HUES48 (cell line): Measurements from ENCODE around the gene PTPRG.
"Not testable (repeated sequence)": the region's sequence is repeated elsewhere in the genome, so short reads cannot be mapped to it uniquely, and the experiment has no call there.

ENCODE experiments used
- H3K27ac ChIP-seq: one replicate; pipeline ENCODE4 v1.7.0; 2013; ENCODE audit warnings: low read depth, low read length, inconsistent platforms
- H3K27me3 ChIP-seq: 2 replicates; pipeline ENCODE4 v1.6.1; 2013; ENCODE audit warnings: mild to moderate bottlenecking, low read length; ENCODE audit not compliant: control insufficient read depth, insufficient read depth
- H3K36me3 ChIP-seq: 2 replicates; pipeline ENCODE4 v1.6.1; 2013; ENCODE audit warnings: low read length; ENCODE audit not compliant: control insufficient read depth, insufficient read depth
- H3K4me1 ChIP-seq: 2 replicates; pipeline ENCODE4 v1.6.1; 2013; ENCODE audit warnings: mild to moderate bottlenecking, low read length; ENCODE audit not compliant: control insufficient read depth, insufficient read depth
- H3K4me3 ChIP-seq: 2 replicates; pipeline ENCODE4 v1.5.1; 2013; ENCODE audit warnings: mild to moderate bottlenecking, low read depth, low read length
- H3K9ac ChIP-seq: 2 replicates; pipeline ENCODE4 v1.6.1; 2013; ENCODE audit warnings: mild to moderate bottlenecking, low read depth, low read length, moderate library complexity
- H3K9me3 ChIP-seq: 2 replicates; pipeline ENCODE4 v1.6.1; 2013; ENCODE audit warnings: low read length; ENCODE audit not compliant: control insufficient read depth, insufficient read depth

PTPRG gene

GRCh38 chr3:61739640-61740039, 178.3 kb downstream of the PTPRG start:
- Histone ChIP-seq H3K27me3 (no peaks in the 10 kb centered on the region), H3K4me3 (no peak overlapping the region), H3K9me3 (no peaks in the 10 kb centered on the region), H3K27ac (peak overlapping the region; percentile 12), H3K4me1 (peaks cover 31% of the 10 kb centered on the region), H3K36me3 (no peaks in the 10 kb centered on the region), H3K9ac (no peak overlapping the region)

- no peaks in the 10 kb centered on the region for H3K9me3 ChIP-seq
- no peaks in the 10 kb centered on the region for H3K27me3 ChIP-seq
- no peak overlapping the region for H3K9ac ChIP-seq
- H3K4me1 ChIP-seq: peaks cover 25% of the 10 kb centered on the region
- H3K36me3 ChIP-seq: no peaks in the 10 kb centered on the region
- H3K27ac ChIP-seq: no peak overlapping the region
- no peak overlapping the region for H3K4me3 ChIP-seq
These were observed 179.1 kb downstream of the PTPRG start for GRCh38 chr3:61740494-61740893.

DNA sequence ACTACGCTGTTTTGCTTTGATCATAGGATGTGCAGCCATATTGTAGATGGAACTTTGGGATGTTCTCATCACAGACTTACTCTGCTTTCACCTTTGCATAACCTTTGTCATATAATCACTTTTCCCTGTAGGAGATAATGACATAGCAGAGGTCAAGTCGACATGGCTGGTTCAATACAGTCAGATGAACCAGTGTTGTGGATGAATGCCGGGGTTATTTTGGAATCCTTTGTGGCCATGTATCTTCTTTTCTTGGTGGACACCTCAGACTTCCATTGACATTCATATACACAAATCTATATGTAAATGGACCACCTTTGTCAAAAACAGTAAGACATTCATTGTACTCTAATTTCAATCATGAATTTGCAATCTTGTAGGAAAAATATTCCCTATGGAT, 180.2 kb downstream of the PTPRG start:
- Histone ChIP-seq H3K27me3 (no peaks in the 10 kb centered on the region), H3K27ac (peak overlapping the region; percentile 50), H3K4me1 (peaks cover 23% of the 10 kb centered on the region), H3K9ac (no peak overlapping the region), H3K36me3 (no peaks in the 10 kb centered on the region), H3K4me3 (no peak overlapping the region), H3K9me3 (no peaks in the 10 kb centered on the region)

GRCh38 chr3:61742006-61742405, 180.6 kb downstream of the PTPRG start:
- Histone ChIP-seq H3K27me3 (no peaks in the 10 kb centered on the region), H3K9ac (no peak overlapping the region)

GRCh38 chr3:61743067-61743466, 181.7 kb downstream of the PTPRG start:
- H3K36me3 ChIP-seq: no peaks in the 10 kb centered on the region
- H3K27me3 ChIP-seq: no peaks in the 10 kb centered on the region
- no peaks in the 10 kb centered on the region for H3K9me3 ChIP-seq
- H3K4me3 ChIP-seq: no peak overlapping the region
- no peak overlapping the region for H3K9ac ChIP-seq
- H3K4me1 ChIP-seq: peaks cover 23% of the 10 kb centered on the region
- no peak overlapping the region for H3K27ac ChIP-seq

More at GRCh38 chr3:61742006-61742405, 180.6 kb downstream of the PTPRG start:
- no peak overlapping the region for H3K4me3 ChIP-seq
- H3K9me3 ChIP-seq: no peaks in the 10 kb centered on the region
- no peak overlapping the region for H3K27ac ChIP-seq
- H3K4me1 ChIP-seq: peaks cover 23% of the 10 kb centered on the region
- no peaks in the 10 kb centered on the region for H3K36me3 ChIP-seq

DNA sequence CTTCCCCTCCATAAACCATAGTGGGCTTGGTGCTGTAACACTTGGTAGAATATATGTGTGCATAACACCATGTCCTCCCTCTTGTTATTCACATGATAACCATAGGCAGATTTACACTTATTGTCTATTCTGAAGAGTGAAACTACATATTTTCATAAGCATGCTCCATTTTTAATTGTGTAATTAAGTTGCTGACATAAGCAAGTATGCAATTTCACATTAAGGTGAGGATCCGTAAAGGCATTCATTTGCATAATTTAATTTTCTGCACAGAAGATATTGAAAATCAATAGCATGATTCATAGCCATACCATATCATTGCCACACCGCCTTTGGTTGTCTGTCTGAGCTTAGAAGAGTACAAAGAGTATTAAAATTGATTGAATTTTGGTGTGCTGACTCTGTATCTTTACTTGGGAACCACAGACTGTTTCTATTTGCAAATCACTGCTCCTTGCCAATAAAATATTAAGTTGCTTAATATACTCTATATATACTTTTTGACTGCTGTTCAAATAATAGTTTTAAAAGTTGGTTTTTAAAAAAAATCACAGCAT, 182.4 kb downstream of the PTPRG start:
- no peak overlapping the region for H3K27ac ChIP-seq
- no peaks in the 10 kb centered on the region for H3K27me3 ChIP-seq
- no peaks in the 10 kb centered on the region for H3K9me3 ChIP-seq
- no peaks in the 10 kb centered on the region for H3K36me3 ChIP-seq
- no peak overlapping the region for H3K9ac ChIP-seq
- peaks cover 23% of the 10 kb centered on the region for H3K4me1 ChIP-seq
- H3K4me3 ChIP-seq: no peak overlapping the region

- Histone ChIP-seq H3K9ac (no peak overlapping the region), H3K9me3 (no peaks in the 10 kb centered on the region), H3K27me3 (no peaks in the 10 kb centered on the region), H3K4me1 (no peaks in the 10 kb centered on the region), H3K27ac (no peak overlapping the region), H3K36me3 (peaks cover 14% of the 10 kb centered on the region; the same call in 1 of the 2 replicates), H3K4me3 (no peak overlapping the region)
These were observed 186.9 kb downstream of the PTPRG start for GRCh38 chr3:61748288-61748687.

- H3K9ac ChIP-seq: no peak overlapping the region
- H3K4me1 ChIP-seq: no peaks in the 10 kb centered on the region
- H3K27ac ChIP-seq: no peak overlapping the region
- no peak overlapping the region for H3K4me3 ChIP-seq
- peaks cover 22% of the 10 kb centered on the region for H3K36me3 ChIP-seq
- H3K9me3 ChIP-seq: no peaks in the 10 kb centered on the region
- H3K27me3 ChIP-seq: no peaks in the 10 kb centered on the region
These were observed 189.4 kb downstream of the PTPRG start for GRCh38 chr3:61750766-61751165.

GRCh38 chr3:61758839-61759238, 197.5 kb downstream of the PTPRG start:
- no peak overlapping the region for H3K4me3 ChIP-seq
- no peaks in the 10 kb centered on the region for H3K9me3 ChIP-seq
- H3K36me3 ChIP-seq: peaks cover 13% of the 10 kb centered on the region; the same call in 1 of the 2 replicates
- no peak overlapping the region for H3K9ac ChIP-seq
- H3K27me3 ChIP-seq: no peaks in the 10 kb centered on the region
- H3K4me1 ChIP-seq: no peaks in the 10 kb centered on the region
- no peak overlapping the region for H3K27ac ChIP-seq

DNA sequence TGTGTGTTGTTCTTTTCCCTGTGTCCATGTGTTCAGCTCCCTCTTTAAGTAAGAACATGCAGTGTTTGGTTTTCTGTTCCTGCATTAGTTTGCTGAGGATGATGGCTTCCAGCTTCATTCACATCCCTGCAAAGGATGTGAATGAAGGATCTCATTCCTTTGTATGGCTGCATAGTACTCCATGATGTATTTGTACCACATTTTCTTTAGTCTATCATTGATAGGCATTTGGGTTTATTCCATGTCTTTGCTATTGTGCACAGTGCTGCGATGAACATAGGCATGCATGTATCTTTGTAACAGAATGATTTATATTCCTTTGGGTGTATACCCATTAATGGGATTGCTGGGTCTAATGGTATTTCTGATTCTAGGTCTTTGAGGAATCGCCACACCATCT, 199.4 kb downstream of the PTPRG start:
- H3K27me3 ChIP-seq, H3K4me1 ChIP-seq, H3K4me3 ChIP-seq, H3K9ac ChIP-seq, H3K36me3 ChIP-seq, H3K27ac ChIP-seq, H3K9me3 ChIP-seq: not testable (repeated sequence)

- H3K4me1 ChIP-seq: no peaks in the 10 kb centered on the region
- no peaks in the 10 kb centered on the region for H3K9me3 ChIP-seq
- 0 out of 2 replicates have a peak, but pooled peaks cover 2% of the 10 kb centered on the region for H3K36me3 ChIP-seq
- no peaks in the 10 kb centered on the region for H3K27me3 ChIP-seq
- no peak overlapping the region for H3K27ac ChIP-seq
- H3K4me3 ChIP-seq: no peak overlapping the region
- H3K9ac ChIP-seq: no peak overlapping the region
These were observed 200.5 kb downstream of the PTPRG start for GRCh38 chr3:61761694-61762430.
